UCSD-AML1 (cell line): Measurements from ENCODE around the gene PSMA5.
"Not testable (repeated sequence)": the region's sequence is repeated elsewhere in the genome, so short reads cannot be mapped to it uniquely, and the experiment has no call there.

ENCODE experiments used
- DNase-seq: peaks from one replicate; lab custom pipeline; 2025; ENCODE audit not compliant: unreplicated experiment; lab: John Stamatoyannopoulos, UW

Gene PSMA5

GRCh38 chr1:109392788-109393616 lies 33.2 kb downstream of the PSMA5 start:
- DNase-seq = peak; percentile 51

GRCh38 chr1:109392037-109392787 lies 34.0 kb downstream of the PSMA5 start:
- DNase-seq = no peak

- DNase-seq = no peak
Observed at GRCh38 chr1:109391626-109392025, 34.6 kb downstream of the PSMA5 start.

DNA sequence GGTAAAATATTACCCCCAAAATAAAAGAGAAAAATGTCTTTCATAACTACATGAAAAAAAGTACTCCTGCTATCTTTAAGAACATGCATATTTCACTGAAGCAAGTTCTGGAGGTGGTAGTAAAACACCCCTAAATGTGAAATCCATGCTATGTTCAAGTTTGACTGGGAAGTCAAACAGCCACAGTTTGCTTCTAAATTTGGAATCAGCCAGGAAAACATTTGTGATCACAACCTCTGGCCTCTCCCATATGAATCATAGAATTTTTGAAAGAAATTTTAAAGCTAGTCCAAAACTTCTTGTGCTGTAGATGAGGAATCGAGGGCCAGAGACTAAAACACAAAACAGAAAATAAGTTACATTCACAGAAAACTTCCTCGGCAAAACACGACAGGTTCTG lies 35.1 kb downstream of the PSMA5 start:
- DNase-seq = no peak

GRCh38 chr1:109389638-109390341 lies 36.5 kb downstream of the PSMA5 start:
- DNase-seq = peak; percentile 39

DNA sequence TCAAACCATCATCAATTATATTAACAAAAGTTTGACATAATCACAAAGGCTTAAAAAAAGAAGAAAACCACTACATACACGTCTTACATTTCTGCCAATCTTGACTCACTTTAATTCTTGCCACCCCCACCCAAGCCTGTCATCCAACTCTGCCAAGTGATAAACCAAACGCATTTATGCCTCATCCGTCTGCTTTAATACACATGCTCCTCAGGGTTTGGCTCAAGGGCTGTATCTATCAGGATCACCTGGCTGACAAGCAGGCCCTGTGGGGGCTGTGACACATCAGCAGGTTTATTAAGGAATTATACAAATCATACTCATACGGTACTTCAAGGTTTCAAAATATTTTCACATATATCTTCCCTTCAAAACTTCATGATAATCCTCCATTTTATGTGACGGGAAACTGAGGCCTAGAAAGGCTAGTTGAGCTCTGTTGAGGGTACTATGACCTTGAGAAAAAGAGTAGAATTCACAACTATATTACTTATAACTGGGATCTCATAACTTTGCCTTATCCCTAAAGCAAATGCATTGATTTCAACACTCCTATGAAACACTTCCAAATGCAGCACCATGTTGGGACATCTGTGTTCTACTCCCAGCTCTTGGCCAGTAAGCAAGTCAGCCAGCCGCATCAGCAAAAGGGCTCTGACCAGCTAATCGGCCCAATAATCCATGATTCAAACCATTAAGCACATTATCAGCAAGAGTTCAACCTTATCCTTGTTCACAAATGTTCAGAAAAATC lies 37.2 kb downstream of the PSMA5 start:
- no peak for DNase-seq

GRCh38 chr1:109388208-109388711 lies 38.0 kb downstream of the PSMA5 start:
- no peak for DNase-seq

DNA sequence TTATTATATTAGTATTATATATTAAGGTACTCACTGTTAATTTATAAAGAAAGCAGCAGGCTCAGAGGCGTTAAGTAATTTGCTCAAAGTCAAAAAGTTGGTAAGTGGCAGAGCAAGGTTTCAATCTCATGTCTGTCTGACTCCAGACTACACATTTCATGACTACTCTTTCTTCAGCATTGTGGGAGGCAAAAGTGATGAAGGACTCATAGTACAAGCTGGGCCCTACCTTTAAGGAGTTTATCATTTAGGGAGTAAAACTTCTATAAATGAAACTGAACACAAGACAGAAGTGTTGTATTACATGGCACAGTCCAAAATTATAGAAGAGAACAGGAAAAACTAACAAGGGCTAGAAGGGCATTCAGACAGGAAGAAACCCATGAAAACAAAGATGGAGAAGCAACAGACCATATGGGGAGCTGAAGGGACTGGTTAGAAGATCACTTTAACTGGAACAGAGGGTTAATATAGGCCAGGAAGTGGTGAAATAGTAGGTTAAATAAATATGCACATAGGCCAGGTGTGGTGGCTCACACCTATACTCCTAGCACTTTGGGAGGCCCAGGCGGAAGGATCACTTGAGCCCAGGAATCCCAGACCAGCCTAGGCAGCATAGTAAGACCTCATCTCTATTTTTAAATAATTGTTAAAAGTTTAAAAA lies 40.1 kb downstream of the PSMA5 start:
- no peak for DNase-seq

DNA sequence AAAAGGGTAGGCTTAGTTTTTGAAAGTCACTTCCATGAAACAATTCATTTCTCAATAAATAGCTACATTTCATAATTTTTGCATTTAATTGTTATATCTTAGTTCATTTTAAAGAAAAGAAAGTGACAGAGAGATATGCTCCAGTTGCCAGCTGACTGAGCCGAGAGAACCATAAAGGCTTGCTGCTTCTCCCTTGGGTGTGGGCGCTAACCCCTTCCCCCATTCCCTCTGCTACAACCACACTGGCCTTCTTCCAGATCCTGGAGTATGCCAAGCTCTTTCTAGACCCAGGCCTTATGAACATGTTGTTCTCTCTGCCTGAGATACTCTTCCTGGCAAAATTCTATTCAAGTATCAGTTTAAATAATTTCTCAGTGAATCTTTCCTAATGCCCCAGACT lies 40.8 kb downstream of the PSMA5 start:
- no peak for DNase-seq

- DNase-seq = no peak
Observed at GRCh38 chr1:109383854-109384253, 42.4 kb downstream of the PSMA5 start.

DNA sequence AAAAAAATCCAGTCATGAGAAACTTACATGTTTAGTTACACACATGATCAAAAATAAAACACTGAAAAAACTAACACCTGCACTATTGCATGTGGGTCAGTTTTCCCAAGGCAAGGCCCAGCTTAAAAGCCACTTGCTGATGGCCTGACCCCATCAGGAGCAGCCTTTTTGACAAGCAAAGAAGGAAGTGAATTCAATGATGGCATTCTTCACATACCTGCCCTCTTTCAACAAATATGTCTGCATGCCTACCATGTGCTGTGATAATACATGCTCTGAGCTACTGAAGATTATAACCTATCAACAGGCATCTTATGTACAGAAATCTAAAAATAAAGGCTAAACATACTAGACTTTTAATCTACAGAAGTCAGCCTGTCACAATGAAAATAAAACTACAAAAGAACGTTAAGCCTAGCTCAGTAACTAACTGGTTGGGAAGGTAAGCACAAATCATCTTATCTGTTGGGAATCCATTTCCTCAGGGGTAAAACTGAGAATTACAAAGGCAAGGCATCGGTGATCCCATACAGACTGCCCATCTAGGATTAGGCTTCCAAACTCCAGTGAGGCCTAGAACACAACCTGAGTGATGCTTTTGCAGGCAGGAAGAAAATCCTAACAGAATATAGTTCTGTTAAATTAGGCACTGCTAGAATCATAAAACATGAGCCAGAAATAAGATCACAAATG lies 43.0 kb downstream of the PSMA5 start:
- DNase-seq = no peak

- no peak for DNase-seq
Observed at GRCh38 chr1:109381573-109381972, 44.7 kb downstream of the PSMA5 start.

DNA sequence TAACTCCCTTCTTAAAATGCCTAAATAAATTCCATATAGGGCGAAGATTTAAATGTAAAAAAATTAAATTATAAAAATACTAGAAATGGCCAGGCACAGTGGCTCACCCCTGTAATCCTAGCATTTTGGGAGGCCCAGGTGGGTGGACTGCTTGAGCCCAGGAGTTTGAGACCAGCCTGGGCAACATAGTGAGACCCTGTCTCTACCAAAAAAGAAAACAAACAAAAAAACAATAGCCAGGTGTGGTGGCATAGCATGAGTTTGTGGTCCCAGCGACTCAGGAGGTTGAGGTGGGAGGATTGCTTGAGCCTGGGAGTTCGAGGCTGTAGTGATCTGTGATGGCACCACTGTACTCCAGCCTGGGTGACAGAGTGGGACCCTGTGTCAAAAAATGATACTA lies 46.3 kb downstream of the PSMA5 start:
- DNase-seq = no peak

DNA sequence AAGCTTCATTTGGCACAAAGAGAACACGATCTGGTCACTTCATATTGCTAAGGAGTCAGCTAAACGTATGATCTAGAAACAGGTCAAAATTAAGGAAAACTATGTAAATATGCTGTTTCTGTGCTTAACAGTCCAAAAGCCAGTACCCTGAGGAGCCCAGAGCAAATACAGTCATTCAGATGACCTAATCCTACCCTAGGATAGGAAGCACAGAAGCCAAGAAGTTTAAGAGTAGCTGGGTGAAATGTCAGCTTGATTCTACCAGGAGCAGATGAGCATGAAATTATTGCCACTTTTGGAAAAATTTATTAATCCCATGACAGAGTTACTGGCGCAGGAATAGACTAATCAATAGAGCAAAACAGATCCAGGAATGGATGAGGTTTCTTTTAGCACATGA lies 46.8 kb downstream of the PSMA5 start:
- DNase-seq = no peak

GRCh38 chr1:109377698-109378097 lies 48.5 kb downstream of the PSMA5 start:
- no peak for DNase-seq

DNA sequence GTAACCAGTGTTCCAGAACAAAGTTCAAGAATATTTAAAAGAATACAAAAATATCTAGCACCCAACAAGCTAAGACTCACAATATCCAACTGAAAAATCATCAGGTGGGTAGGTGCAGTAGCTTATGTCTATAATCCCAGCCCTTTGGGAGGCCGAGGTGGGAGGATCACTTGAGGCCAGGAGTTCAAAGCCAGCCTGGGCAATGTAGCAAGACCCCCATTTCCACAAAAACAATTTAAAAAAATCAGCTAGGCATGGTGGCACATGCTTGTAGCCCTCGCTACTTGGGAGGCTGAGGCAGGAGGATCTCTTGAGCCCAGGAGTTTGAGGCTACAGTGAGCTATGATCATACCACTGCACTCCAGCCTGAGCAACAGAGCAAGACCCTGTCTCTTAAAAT lies 52.6 kb downstream of the PSMA5 start:
- not testable (repeated sequence) for DNase-seq

- DNase-seq = no peak
Observed at GRCh38 chr1:109373126-109373525, 53.1 kb downstream of the PSMA5 start.

DNA sequence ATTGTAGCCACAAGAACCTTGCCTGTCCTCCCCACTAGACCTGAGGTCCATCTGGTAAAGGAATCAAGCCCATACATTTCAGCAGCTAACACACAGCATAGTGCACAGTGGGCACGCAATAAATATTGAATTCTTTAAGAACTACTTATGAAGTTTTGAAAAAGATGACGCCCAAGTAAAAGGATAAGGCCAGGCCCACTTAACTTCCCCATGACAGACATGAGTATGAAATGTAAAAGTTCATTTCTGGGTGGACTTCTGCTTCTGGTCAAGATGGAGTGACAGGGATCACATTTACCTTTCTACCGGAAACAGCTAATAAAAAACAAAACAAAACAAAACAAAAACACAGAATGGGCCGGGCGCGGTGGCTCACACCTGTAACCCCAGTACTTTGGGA lies 54.0 kb downstream of the PSMA5 start:
- DNase-seq = no peak

DNA sequence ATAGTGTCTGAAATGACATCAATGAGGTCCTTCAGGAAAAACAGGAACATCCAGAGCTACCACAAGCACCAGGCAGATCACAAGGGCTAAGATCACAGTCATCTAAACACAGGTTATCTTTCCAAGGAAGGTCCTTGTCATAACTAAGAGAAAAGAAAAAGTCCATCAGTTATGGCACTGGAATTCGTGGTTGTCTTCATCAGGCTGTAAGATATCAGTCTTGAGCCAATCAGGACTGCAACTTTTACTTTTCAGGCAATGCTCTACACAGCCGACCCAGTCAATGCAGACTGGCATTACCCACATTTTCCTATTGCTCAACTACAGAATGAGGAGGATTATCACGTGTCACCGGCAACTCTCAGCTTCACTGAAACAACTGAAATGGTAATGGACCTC lies 54.9 kb downstream of the PSMA5 start:
- DNase-seq = no peak
